Measurements from ENCODE around the gene PIK3AP1.
"Not testable (repeated sequence)": the region's sequence is repeated elsewhere in the genome, so short reads cannot be mapped to it uniquely, and the experiment has no call there.

The PIK3AP1 gene

GRCh38 chr10:96570983-96571964 is 149.0 kb downstream of the PIK3AP1 start:
- DNase-seq = no peak

GRCh38 chr10:96570511-96570910 is 149.8 kb downstream of the PIK3AP1 start:
- DNase-seq = no peak

GRCh38 chr10:96568402-96568801 is 151.9 kb downstream of the PIK3AP1 start:
- DNase-seq = no peak

GRCh38 chr10:96565774-96566173 is 154.5 kb downstream of the PIK3AP1 start:
- DNase-seq = no peak

GRCh38 chr10:96560966-96561887 is 159.1 kb downstream of the PIK3AP1 start:
- DNase-seq = no peak

GRCh38 chr10:96560489-96560888 is 159.8 kb downstream of the PIK3AP1 start:
- no peak for DNase-seq

- no peak for DNase-seq
Observed at GRCh38 chr10:96556003-96556402, 164.3 kb downstream of the PIK3AP1 start.

GRCh38 chr10:96555330-96555729 is 165.0 kb downstream of the PIK3AP1 start:
- DNase-seq = no peak

GRCh38 chr10:96548589-96548988 is 171.7 kb downstream of the PIK3AP1 start:
- no peak for DNase-seq

GRCh38 chr10:96545558-96545957 is 174.8 kb downstream of the PIK3AP1 start:
- not testable (repeated sequence) for DNase-seq
